Breast epithelium (tissue), 3 donors: ENCODE data around the gene FAM131C.

ENCODE experiments used
- POLR2A ChIP-seq: fragments of 450-650 bp; IDR thresholded peaks from one replicate; pipeline ENCODE4 v1.6.1; 2016; ENCODE audit warnings: antibody characterized with exemption, mild to moderate bottlenecking, moderate library complexity
- POLR2AphosphoS5 ChIP-seq, 3 donors: sonication (generic); formaldehyde crosslinking; IDR thresholded peaks; one replicate each; pipeline ENCODE4 v1.6.1; 2017; ENCODE audit warnings: antibody characterized with exemption in 3 of 3
- TF ChIP-seq, protein P1 (sequence below), 3 donors: fragments of 450-650 bp; IDR thresholded peaks; one replicate each; pipeline ENCODE4 v1.5.1; 2016 to 2017; ENCODE audit warnings: antibody characterized with exemption in 3 of 3, mild to moderate bottlenecking in 3 of 3, moderate library complexity in 3 of 3

DNA sequence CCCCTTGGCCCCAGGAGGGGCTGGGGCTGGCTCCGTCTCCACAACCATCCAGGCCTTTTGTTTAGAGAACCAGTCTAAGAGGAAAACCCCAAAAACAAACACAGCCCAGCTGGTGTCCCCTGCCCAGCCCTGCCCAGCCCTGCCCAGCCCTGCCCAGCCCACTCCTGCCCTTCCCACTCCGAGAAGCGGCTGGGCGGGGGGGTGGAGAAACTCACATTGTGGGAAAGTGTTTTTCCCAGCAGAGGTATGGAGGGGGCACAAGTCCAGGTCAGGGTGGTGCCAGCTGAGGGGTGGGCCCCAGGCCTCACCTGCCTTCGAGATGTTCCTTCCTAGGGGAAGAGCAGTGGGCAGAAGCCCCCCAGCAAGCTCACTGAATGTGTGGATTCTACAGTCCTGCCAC is 10.0 kb upstream of the FAM131C start:
- TF ChIP-seq, protein P1, sequence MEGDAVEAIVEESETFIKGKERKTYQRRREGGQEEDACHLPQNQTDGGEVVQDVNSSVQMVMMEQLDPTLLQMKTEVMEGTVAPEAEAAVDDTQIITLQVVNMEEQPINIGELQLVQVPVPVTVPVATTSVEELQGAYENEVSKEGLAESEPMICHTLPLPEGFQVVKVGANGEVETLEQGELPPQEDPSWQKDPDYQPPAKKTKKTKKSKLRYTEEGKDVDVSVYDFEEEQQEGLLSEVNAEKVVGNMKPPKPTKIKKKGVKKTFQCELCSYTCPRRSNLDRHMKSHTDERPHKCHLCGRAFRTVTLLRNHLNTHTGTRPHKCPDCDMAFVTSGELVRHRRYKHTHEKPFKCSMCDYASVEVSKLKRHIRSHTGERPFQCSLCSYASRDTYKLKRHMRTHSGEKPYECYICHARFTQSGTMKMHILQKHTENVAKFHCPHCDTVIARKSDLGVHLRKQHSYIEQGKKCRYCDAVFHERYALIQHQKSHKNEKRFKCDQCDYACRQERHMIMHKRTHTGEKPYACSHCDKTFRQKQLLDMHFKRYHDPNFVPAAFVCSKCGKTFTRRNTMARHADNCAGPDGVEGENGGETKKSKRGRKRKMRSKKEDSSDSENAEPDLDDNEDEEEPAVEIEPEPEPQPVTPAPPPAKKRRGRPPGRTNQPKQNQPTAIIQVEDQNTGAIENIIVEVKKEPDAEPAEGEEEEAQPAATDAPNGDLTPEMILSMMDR (IDR thresholded peaks at IDR 0.05), result no peak
- no peak for TF ChIP-seq POLR2AphosphoS5 (IDR thresholded peaks at IDR 0.05)
- no peak for TF ChIP-seq POLR2A
